DOHH2 (cell line): ENCODE data around the gene NRF1.

ENCODE experiments used
- H3F3A ChIP-seq: fragments of 200-600 bp; sonication (generic), shearing (Covaris generic); 2 replicates; pipeline ENCODE4 v1.6.0; 2016; ENCODE audit warnings: antibody characterized with exemption, mild to moderate bottlenecking; ENCODE audit not compliant: control insufficient read depth, insufficient read depth
- H3K27ac ChIP-seq: fragments of 200-600 bp; sonication (generic); 2 replicates; pipeline ENCODE4 v1.5.1; 2014; ENCODE audit warnings: low read depth, mild to moderate bottlenecking, low read length, moderate library complexity
- H3K27me3 ChIP-seq: fragments of 200-600 bp; sonication (generic); 2 replicates; pipeline ENCODE4 v1.6.1; 2014; ENCODE audit warnings: mild to moderate bottlenecking, low read length, mixed read lengths; ENCODE audit not compliant: control insufficient read depth
- H3K36me3 ChIP-seq: fragments of 200-600 bp; sonication (generic); 2 replicates; pipeline ENCODE4 v1.6.1; 2014; ENCODE audit warnings: mild to moderate bottlenecking, low read length, moderate library complexity, mixed read lengths; ENCODE audit not compliant: control insufficient read depth
- H3K4me1 ChIP-seq: fragments of 200-600 bp; sonication (generic); 2 replicates; pipeline ENCODE4 v1.6.1; 2014; ENCODE audit warnings: mild to moderate bottlenecking, low read length, mixed read lengths; ENCODE audit not compliant: control insufficient read depth
- H3K4me2 ChIP-seq: fragments of 200-600 bp; sonication (generic); 2 replicates; pipeline ENCODE4 v1.6.0; 2014; ENCODE audit warnings: mild to moderate bottlenecking, low read length, moderate library complexity
- H3K4me3 ChIP-seq: fragments of 200-600 bp; sonication (generic); 2 replicates; pipeline ENCODE4 v1.5.1; 2014; ENCODE audit warnings: mild to moderate bottlenecking, low read length, mixed read lengths
- H3K79me2 ChIP-seq: fragments of 200-600 bp; sonication (generic); 2 replicates; pipeline ENCODE4 v1.6.1; 2014; ENCODE audit warnings: mild to moderate bottlenecking, low read length, mixed read lengths; ENCODE audit not compliant: control insufficient read depth
- H3K9me2 ChIP-seq: fragments of 200-600 bp; sonication (generic); replicated peaks from 2 replicates; pipeline ENCODE4 v1.6.1; 2014; ENCODE audit warnings: mild to moderate bottlenecking, low read length, mixed read lengths; ENCODE audit not compliant: control insufficient read depth
- H3K9me3 ChIP-seq: fragments of 200-600 bp; sonication (generic); 2 replicates; pipeline ENCODE4 v1.6.1; 2014; ENCODE audit warnings: antibody characterized with exemption, low read length, mixed read lengths; ENCODE audit not compliant: control insufficient read depth, insufficient read depth
- H4K20me1 ChIP-seq: fragments of 200-600 bp; sonication (generic); 2 replicates; pipeline ENCODE4 v1.6.0; 2014; ENCODE audit warnings: low read depth, mild to moderate bottlenecking, antibody characterized with exemption, low read length, moderate library complexity; ENCODE audit not compliant: control insufficient read depth, insufficient read depth
- EZH2phosphoT487 ChIP-seq: fragments of 200-600 bp; sonication (generic); IDR thresholded peaks from 2 replicates; pipeline ENCODE4 v1.6.1; 2017; ENCODE audit warnings: borderline replicate concordance, mild to moderate bottlenecking, antibody characterized with exemption, low read length, moderate library complexity, mixed read lengths
- TF ChIP-seq, protein P1 (sequence below): fragments of 200-600 bp; sonication (generic); IDR thresholded peaks from one replicate; pipeline ENCODE4 v1.5.1; 2014; ENCODE audit warnings: antibody characterized with exemption, mild to moderate bottlenecking, low read depth, low read length; ENCODE audit not compliant: poor library complexity, severe bottlenecking

The NRF1 gene

DNA sequence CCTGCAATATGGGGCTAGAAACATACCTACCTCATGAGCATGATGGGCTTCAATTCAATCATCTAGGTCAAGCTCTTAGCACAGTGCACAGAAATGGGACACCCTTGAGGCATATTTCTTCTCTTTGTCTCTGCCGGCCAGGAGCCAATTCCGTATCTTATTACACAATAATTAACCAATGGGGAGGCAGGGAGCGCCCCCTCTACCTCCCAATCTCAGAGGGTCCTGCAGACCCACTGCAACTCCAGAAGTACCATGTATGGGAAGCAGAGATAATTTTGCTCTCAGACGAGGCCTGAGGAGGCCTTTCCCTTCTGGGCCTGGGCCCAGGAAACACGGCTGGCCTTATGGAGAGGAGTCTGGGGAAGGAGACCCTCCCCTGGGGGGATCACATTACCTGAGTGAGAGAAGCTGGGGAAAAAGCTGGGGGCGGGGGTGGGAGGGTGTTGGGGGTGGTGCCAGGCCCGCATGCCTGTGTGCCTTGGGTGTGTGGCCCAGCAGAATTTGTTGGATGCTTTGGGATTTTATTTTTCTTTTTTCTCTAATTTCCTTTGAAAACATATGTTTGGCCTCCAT, 185.8 kb downstream of the NRF1 start:
- Histone ChIP-seq H4K20me1 (no peaks in the 10 kb centered on the region), H3K27me3 (peaks cover 11% of the 10 kb centered on the region), H3K9me2 (no peaks in the 10 kb centered on the region), H3K4me2 (no peak overlapping the region), H3K36me3 (no peaks in the 10 kb centered on the region), H3K4me3 (no peak overlapping the region), H3K4me1 (no peaks in the 10 kb centered on the region), H3K79me2 (no peaks in the 10 kb centered on the region), H3F3A (no peaks in the 10 kb centered on the region), H3K9me3 (no peaks in the 10 kb centered on the region), H3K27ac (no peak overlapping the region)
- TF ChIP-seq EZH2phosphoT487: no peak
- TF ChIP-seq, protein P1, sequence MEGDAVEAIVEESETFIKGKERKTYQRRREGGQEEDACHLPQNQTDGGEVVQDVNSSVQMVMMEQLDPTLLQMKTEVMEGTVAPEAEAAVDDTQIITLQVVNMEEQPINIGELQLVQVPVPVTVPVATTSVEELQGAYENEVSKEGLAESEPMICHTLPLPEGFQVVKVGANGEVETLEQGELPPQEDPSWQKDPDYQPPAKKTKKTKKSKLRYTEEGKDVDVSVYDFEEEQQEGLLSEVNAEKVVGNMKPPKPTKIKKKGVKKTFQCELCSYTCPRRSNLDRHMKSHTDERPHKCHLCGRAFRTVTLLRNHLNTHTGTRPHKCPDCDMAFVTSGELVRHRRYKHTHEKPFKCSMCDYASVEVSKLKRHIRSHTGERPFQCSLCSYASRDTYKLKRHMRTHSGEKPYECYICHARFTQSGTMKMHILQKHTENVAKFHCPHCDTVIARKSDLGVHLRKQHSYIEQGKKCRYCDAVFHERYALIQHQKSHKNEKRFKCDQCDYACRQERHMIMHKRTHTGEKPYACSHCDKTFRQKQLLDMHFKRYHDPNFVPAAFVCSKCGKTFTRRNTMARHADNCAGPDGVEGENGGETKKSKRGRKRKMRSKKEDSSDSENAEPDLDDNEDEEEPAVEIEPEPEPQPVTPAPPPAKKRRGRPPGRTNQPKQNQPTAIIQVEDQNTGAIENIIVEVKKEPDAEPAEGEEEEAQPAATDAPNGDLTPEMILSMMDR: no peak

DNA sequence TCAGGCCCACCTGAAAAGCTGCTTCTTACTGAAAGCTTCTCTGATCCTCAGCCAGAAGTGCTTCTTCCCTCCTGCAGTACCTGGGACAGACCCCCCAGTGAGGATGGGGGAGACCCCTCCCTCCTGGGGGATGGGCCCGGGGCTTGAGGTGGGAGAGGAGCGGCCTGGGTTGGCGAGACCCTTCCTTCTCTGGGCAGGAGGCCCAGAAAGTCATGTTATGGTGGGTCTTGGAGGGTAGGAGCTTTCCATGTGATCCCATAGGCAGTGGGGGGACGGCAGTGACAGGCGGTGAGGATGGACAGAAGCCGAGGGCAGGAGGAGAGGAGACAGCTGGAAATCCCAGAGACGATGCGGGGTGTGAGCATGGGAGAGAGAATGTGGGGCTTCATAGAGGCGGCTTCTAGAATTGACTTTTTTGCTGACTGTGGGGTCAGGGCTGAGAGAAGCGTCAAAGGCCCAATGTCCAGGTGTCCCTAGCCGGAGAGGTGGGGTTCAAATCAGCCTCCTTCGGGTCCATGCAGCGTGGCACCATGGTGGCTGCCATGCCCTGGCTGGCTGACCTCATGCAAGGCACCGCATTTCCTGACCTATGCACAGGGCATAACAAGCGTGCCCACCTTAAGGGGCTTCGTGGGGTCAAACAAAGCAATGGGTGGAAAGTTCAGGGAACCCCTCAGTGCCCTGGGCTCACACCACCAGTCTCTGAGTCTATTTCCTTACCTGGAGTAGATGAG, 187.3 kb downstream of the NRF1 start:
- H3F3A ChIP-seq: no peaks in the 10 kb centered on the region

GRCh38 chr7:129799350-129799955, 187.9 kb downstream of the NRF1 start:
- H3K27ac ChIP-seq: no peak overlapping the region
- no peaks in the 10 kb centered on the region for H3F3A ChIP-seq
- H3K79me2 ChIP-seq: no peaks in the 10 kb centered on the region
- no peak overlapping the region for H3K4me3 ChIP-seq
- H3K9me3 ChIP-seq: no peaks in the 10 kb centered on the region
- H3K9me2 ChIP-seq: no peaks in the 10 kb centered on the region
- TF ChIP-seq EZH2phosphoT487: no peak
- TF ChIP-seq, protein P1: no peak
- H3K4me2 ChIP-seq: no peak overlapping the region
- H3K36me3 ChIP-seq: no peaks in the 10 kb centered on the region
- H4K20me1 ChIP-seq: no peaks in the 10 kb centered on the region
- peaks cover 9% of the 10 kb centered on the region for H3K27me3 ChIP-seq
- H3K4me1 ChIP-seq: no peaks in the 10 kb centered on the region

More for the DNA sequence above, 187.3 kb downstream of the NRF1 start:
- Histone ChIP-seq H3K9me2 (no peaks in the 10 kb centered on the region), H3K4me1 (no peaks in the 10 kb centered on the region), H3K9me3 (no peaks in the 10 kb centered on the region), H3K36me3 (no peaks in the 10 kb centered on the region), H3K4me3 (no peak overlapping the region), H3K27ac (no peak overlapping the region), H4K20me1 (no peaks in the 10 kb centered on the region), H3K79me2 (no peaks in the 10 kb centered on the region), H3K27me3 (peaks cover 9% of the 10 kb centered on the region), H3K4me2 (no peak overlapping the region)
- TF ChIP-seq, protein P1: no peak
- TF ChIP-seq EZH2phosphoT487: no peak
